B cell (primary cell): ENCODE data around the gene SYNE1. TPM values are rescaled to one million over a fixed set of nuclear protein-coding genes. Genes with fewer than 3 reads are reported as not detected.

Experiments used
- ATAC-seq: fragments of 200-7000 bp; cut with Tn5 transposase; one replicate; pipeline ENCODE4 v1.10.0; 2021; ENCODE audit warnings: low read depth, mild to moderate bottlenecking, moderate number of reproducible peaks, moderate library complexity
- CTCF ChIA-PET: fragments of 350-600 bp; sonication (Branson Sonifier 250); formaldehyde crosslinking; loops from one replicate; lab custom pipeline; 2021; ENCODE audit warnings: antibody characterized with exemption, inconsistent platforms; lab: Charles Lee
- POLR2A ChIA-PET: fragments of 350-600 bp; sonication (Branson Sonifier 250); formaldehyde crosslinking; loops from one replicate; lab custom pipeline; 2021; ENCODE audit warnings: antibody characterized with exemption; lab: Charles Lee
- DNase-seq: peaks from one replicate; pipeline ENCODE4 v3.0.0; 2013
- H2AFZ ChIP-seq: 2 replicates; pipeline ENCODE4 v1.6.1; 2012; ENCODE audit warnings: mild to moderate bottlenecking, low read depth, low read length; ENCODE audit not compliant: insufficient read depth, poor library complexity, severe bottlenecking
- H3K27ac ChIP-seq, 2 donors: 1 replicate in 1 of 2; 2 replicates in 1 of 2; pipeline ENCODE4 v1.5.1; 2012 to 2013; ENCODE audit warnings: low read length in 2 of 2, mild to moderate bottlenecking in 2 of 2, moderate library complexity in 1 of 2
- H3K27me3 ChIP-seq, 4 experiments: fragments of 200-600 bp in 1 of 4; sonication (generic) in 1 of 4; replicated peaks in 1 of 4; 1 replicate in 2 of 4; 2 replicates in 2 of 4; pipeline versions ENCODE4 v1.6.1 to v1.7.0; 2013 to 2016; ENCODE audit warnings: low read length in 3 of 4, mild to moderate bottlenecking in 2 of 4, mixed read lengths in 1 of 4, moderate library complexity in 1 of 4; ENCODE audit not compliant: insufficient read depth in 4 of 4, control insufficient read depth in 3 of 4; ENCODE audit errors: control extremely low read depth in 1 of 4
- H3K36me3 ChIP-seq, 2 experiments: replicated peaks in 1 of 2; 1 replicate in 1 of 2; 2 replicates in 1 of 2; pipeline versions ENCODE4 v1.6.1 to v1.7.1; 2013; ENCODE audit warnings: low read length in 1 of 2; ENCODE audit not compliant: insufficient read depth in 2 of 2, control insufficient read depth in 1 of 2; ENCODE audit errors: control extremely low read depth in 1 of 2, extremely low read depth in 1 of 2
- H3K4me1 ChIP-seq, 2 donors: fragments of 200-600 bp in 1 of 2; sonication (generic) in 1 of 2; 1 replicate in 1 of 2; 2 replicates in 1 of 2; pipeline versions ENCODE4 v1.5.1 to v1.6.1; 2013 to 2017; ENCODE audit warnings: low read length in 2 of 2; ENCODE audit not compliant: control insufficient read depth in 2 of 2, insufficient read depth in 2 of 2
- H3K4me2 ChIP-seq: replicated peaks from 2 replicates; pipeline ENCODE3; 2012; ENCODE audit warnings: mild to moderate bottlenecking, low read depth, low read length; ENCODE audit not compliant: poor library complexity, severe bottlenecking
- H3K4me3 ChIP-seq, 5 experiments: fragments of 200-600 bp in 1 of 5; sonication (generic) in 1 of 5; 1 replicate in 3 of 5; 2 replicates in 2 of 5; pipeline versions ENCODE4 v1.5.1 to v1.7.0; 2011 to 2016; ENCODE audit warnings: low read length in 4 of 5, mild to moderate bottlenecking in 4 of 5, low read depth in 2 of 5, control low read depth in 1 of 5, moderate library complexity in 1 of 5; ENCODE audit not compliant: insufficient read depth in 1 of 5; ENCODE audit errors: control extremely low read depth in 1 of 5, extremely low read depth in 1 of 5
- H3K79me2 ChIP-seq: fragments of 200-600 bp; sonication (generic); one replicate; pipeline ENCODE4 v1.6.0; 2016; ENCODE audit warnings: low read length; ENCODE audit not compliant: control insufficient read depth, insufficient read depth
- H3K9ac ChIP-seq: fragments of 200-600 bp; sonication (generic); 2 replicates; pipeline ENCODE4 v1.6.1; 2017; ENCODE audit warnings: mild to moderate bottlenecking, low read length, moderate library complexity
- H3K9me3 ChIP-seq, 3 donors: one replicate each; pipeline versions ENCODE4 v1.6.1 to v1.7.1; 2013; ENCODE audit warnings: low read length in 2 of 3; ENCODE audit not compliant: control insufficient read depth in 2 of 3, insufficient read depth in 1 of 3; ENCODE audit errors: control extremely low read depth in 1 of 3
- H4K20me1 ChIP-seq: 2 replicates; pipeline ENCODE4 v1.6.0; 2012; ENCODE audit warnings: mild to moderate bottlenecking, low read length; ENCODE audit not compliant: insufficient read depth, control insufficient read depth, poor library complexity, severe bottlenecking
- H3K27ac Mint-ChIP-seq: one replicate; pipeline ENCODE4 v1.8.0; 2021; ENCODE audit warnings: mixed read lengths
- H3K27me3 Mint-ChIP-seq: one replicate; pipeline ENCODE4 v1.8.0; 2021; ENCODE audit warnings: mixed read lengths
- H3K4me1 Mint-ChIP-seq: one replicate; pipeline ENCODE4 v1.8.0; 2021; ENCODE audit warnings: mixed read lengths
- H3K4me3 Mint-ChIP-seq: one replicate; pipeline ENCODE4 v1.8.0; 2021; ENCODE audit warnings: mixed read lengths
- H3K9me3 Mint-ChIP-seq: one replicate; pipeline ENCODE4 v1.8.0; 2022; ENCODE audit warnings: mixed read lengths; ENCODE audit not compliant: insufficient read depth
- EZH2 ChIP-seq: IDR thresholded peaks from 2 replicates; pipeline ENCODE4 v1.6.1; 2012; ENCODE audit warnings: borderline replicate concordance, low read depth, mild to moderate bottlenecking, moderate library complexity, low read length; ENCODE audit not compliant: insufficient read depth, poor library complexity, severe bottlenecking
- WGBS: methylation state at CpG from one replicate; pipeline ENCODE4 v1.1.5; 2013; ENCODE audit warnings: missing lambda C conversion rate; ENCODE audit not compliant: insufficient coverage; 5-methylcytosine and 5-hydroxymethylcytosine counted together
- intact Hi-C: fragments of 100-400 bp; cut with micrococcal nuclease; formaldehyde crosslinking; loops from one replicate; pipeline ENCODE4 v1.10.0; 2022
- polyA plus RNA-seq: library from polyadenylated mRNA; depleted of rRNA; stranded (reverse); fragments of >200 nt; gene quantifications from 2 replicates; pipeline ENCODE4 v1.2.3, GENCODE V29; 2012
- total RNA-seq, 2 donors: library from RNA; stranded (reverse); fragments of 120-200 nt in 1 of 2; gene quantifications; 1 replicate in 1 of 2; 2 replicates in 1 of 2; pipeline versions ENCODE4 v1.2.3 to v1.2.4, GENCODE V29; 2013 to 2022
- TF ChIP-seq, protein P1 (sequence below): fragments of 200-600 bp; IDR thresholded peaks from one replicate; pipeline ENCODE4 v1.8.0; 2022; ENCODE audit warnings: antibody characterized with exemption, mild to moderate bottlenecking

Gene SYNE1
- total and polyA plus RNA-seq, 2 donors (not counting 1 experiment from before 2014, with no cell fraction given), result 49.2 to 108 TPM

- no peak overlapping the region for H3K27ac ChIP-seq
- Mint-ChIP-seq H3K9me3 (no peaks in the 10 kb centered on the region), H3K4me1 (no peaks in the 10 kb centered on the region), H3K27me3 (peaks cover 10% of the 10 kb centered on the region), H3K27ac (no peak overlapping the region), H3K4me3 (no peak overlapping the region)
- DNase-seq (no peak), ATAC-seq (no peak)
- H3K9ac ChIP-seq, result no peak overlapping the region
- H3K4me1 ChIP-seq, result no peaks in the 10 kb centered on the region
- H3K4me3 ChIP-seq, result no peak overlapping the region
- no CpG with 5 or more reads among the region's 2 CpGs for WGBS
- H4K20me1 ChIP-seq, result no peaks in the 10 kb centered on the region
- intact Hi-C loops, result no loop called here
- H3K9me3 ChIP-seq, result no peaks in the 10 kb centered on the region
- H2AFZ ChIP-seq, result no peak overlapping the region
- POLR2A ChIA-PET, result no interaction called here
- H3K27me3 ChIP-seq, result no peaks in the 10 kb centered on the region
- no peaks in the 10 kb centered on the region for H3K36me3 ChIP-seq
- CTCF ChIA-PET, result interaction anchor here (0.6 kb wide), 1 partner anchor 578 kb away, joined by 8 read pairs; no protein-coding TSS in a partner anchor
- H3K79me2 ChIP-seq, result no peaks in the 10 kb centered on the region
- no peak for TF ChIP-seq EZH2
- TF ChIP-seq, protein P1, sequence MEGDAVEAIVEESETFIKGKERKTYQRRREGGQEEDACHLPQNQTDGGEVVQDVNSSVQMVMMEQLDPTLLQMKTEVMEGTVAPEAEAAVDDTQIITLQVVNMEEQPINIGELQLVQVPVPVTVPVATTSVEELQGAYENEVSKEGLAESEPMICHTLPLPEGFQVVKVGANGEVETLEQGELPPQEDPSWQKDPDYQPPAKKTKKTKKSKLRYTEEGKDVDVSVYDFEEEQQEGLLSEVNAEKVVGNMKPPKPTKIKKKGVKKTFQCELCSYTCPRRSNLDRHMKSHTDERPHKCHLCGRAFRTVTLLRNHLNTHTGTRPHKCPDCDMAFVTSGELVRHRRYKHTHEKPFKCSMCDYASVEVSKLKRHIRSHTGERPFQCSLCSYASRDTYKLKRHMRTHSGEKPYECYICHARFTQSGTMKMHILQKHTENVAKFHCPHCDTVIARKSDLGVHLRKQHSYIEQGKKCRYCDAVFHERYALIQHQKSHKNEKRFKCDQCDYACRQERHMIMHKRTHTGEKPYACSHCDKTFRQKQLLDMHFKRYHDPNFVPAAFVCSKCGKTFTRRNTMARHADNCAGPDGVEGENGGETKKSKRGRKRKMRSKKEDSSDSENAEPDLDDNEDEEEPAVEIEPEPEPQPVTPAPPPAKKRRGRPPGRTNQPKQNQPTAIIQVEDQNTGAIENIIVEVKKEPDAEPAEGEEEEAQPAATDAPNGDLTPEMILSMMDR, result no peak
- no peak overlapping the region for H3K4me2 ChIP-seq
Measured at GRCh38 chr6:152575161-152575560, 62.0 kb downstream of the SYNE1 start.

GRCh38 chr6:152573762-152574161 is 63.4 kb downstream of the SYNE1 start:
- no peak overlapping the region for H3K27ac Mint-ChIP-seq
- Histone ChIP-seq H3K4me1 (no peaks in the 10 kb centered on the region), H3K9ac (no peak overlapping the region), H2AFZ (no peak overlapping the region), H3K79me2 (no peaks in the 10 kb centered on the region), H4K20me1 (no peaks in the 10 kb centered on the region), H3K4me2 (no peak overlapping the region), H3K36me3 (no peaks in the 10 kb centered on the region), H3K27me3 (no peaks in the 10 kb centered on the region), H3K27ac (no peak overlapping the region), H3K4me3 (no peak overlapping the region), H3K9me3 (no peaks in the 10 kb centered on the region)
- intact Hi-C loops, result no loop called here
- WGBS, result no CpG with 5 or more reads among the region's 2 CpGs
- TF ChIP-seq EZH2, result no peak
- ChIA-PET POLR2A (no interaction called here), CTCF (interaction anchor here (1.3 kb wide), 1 partner anchor 17 kb away, joined by 3 read pairs; no protein-coding TSS in a partner anchor)
- peaks cover 10% of the 10 kb centered on the region for H3K27me3 Mint-ChIP-seq
- no peaks in the 10 kb centered on the region for H3K9me3 Mint-ChIP-seq
- no peaks in the 10 kb centered on the region for H3K4me1 Mint-ChIP-seq
- ATAC-seq (no peak), DNase-seq (no peak)
- H3K4me3 Mint-ChIP-seq, result no peak overlapping the region
